H1 (cell line): ENCODE measurements around the gene COMMD1. TPM values are rescaled to one million over a fixed set of nuclear protein-coding genes. Genes with fewer than 3 reads are reported as not detected.

Experiments used
- POU5F1 ChIP-seq: IDR thresholded peaks from 2 replicates; pipeline ENCODE4 v1.6.1; 2011; ENCODE audit warnings: low read depth, mild to moderate bottlenecking, low read length, moderate library complexity
- SP4 ChIP-seq: IDR thresholded peaks from 2 replicates; pipeline ENCODE4 v1.6.1; 2012; ENCODE audit warnings: low read length, inconsistent platforms
- polyA plus RNA-seq, 7 experiments: library from polyadenylated mRNA; depleted of rRNA in 3 of 7; stranded (reverse) in 5 of 7; unstranded in 2 of 7; fragments of >200 nt in 5 of 7; fragments of 200-250 nt in 2 of 7; gene quantifications; 1 replicate in 5 of 7; 2 replicates in 1 of 7; 4 replicates in 1 of 7; pipeline versions ENCODE4 v1.2.1 to v1.2.3, GENCODE V29; 2011 to 2013; ENCODE audit warnings: missing spikeins in 2 of 7, mixed read lengths in 2 of 7
- total RNA-seq: library from RNA; stranded (reverse); fragmentation: NEBNext Ultra II Directional; extraction: Animal tissue kit (Norgen Biotek cat#: 25700); gene quantifications from 2 replicates; pipeline ENCODE4 v1.2.1, GENCODE V29; 2021
- TF ChIP-seq, protein P1 (sequence below): fragments of 300-600 bp; sonication (generic); IDR thresholded peaks from 2 replicates; pipeline ENCODE4 v1.7.1; 2012; ENCODE audit warnings: low read length, moderate library complexity, mild to moderate bottlenecking, inconsistent platforms; ENCODE audit not compliant: insufficient replicate concordance

The COMMD1 gene
- total and polyA plus RNA-seq, 2 of the 8 experiments (the other 6 are each of a cell fraction or from before 2014, with no cell fraction given), result 23.5 to 28.3 TPM

DNA sequence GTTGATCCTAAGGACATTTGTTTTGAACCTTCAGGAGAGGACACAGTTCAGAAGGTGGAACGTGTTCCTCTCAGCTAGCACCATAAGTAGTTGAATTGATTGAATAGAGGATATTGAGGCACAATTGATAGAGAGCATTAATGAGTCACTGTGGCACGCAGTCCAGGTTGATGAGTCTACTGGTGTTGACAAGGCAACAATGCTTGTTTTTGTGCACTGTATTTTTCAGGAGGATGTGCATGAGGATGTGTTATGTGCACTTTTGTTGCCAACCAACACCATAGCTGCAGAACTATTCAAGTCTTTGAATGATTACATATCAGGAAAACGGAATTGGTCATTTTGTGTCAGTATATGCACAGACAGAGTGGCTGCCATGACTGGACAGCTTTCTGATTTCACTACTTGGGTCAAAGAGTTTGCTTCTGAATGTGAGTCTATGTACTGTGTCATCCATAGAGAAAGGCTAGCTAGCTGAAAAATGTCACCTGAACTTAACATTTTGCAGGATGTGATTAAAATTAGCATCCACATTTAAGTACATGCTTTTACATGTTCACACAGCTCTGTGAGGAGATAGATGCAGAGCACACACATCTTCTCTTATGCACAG lies 150.4 kb downstream of the COMMD1 start (continued):
- TF ChIP-seq, protein P1, sequence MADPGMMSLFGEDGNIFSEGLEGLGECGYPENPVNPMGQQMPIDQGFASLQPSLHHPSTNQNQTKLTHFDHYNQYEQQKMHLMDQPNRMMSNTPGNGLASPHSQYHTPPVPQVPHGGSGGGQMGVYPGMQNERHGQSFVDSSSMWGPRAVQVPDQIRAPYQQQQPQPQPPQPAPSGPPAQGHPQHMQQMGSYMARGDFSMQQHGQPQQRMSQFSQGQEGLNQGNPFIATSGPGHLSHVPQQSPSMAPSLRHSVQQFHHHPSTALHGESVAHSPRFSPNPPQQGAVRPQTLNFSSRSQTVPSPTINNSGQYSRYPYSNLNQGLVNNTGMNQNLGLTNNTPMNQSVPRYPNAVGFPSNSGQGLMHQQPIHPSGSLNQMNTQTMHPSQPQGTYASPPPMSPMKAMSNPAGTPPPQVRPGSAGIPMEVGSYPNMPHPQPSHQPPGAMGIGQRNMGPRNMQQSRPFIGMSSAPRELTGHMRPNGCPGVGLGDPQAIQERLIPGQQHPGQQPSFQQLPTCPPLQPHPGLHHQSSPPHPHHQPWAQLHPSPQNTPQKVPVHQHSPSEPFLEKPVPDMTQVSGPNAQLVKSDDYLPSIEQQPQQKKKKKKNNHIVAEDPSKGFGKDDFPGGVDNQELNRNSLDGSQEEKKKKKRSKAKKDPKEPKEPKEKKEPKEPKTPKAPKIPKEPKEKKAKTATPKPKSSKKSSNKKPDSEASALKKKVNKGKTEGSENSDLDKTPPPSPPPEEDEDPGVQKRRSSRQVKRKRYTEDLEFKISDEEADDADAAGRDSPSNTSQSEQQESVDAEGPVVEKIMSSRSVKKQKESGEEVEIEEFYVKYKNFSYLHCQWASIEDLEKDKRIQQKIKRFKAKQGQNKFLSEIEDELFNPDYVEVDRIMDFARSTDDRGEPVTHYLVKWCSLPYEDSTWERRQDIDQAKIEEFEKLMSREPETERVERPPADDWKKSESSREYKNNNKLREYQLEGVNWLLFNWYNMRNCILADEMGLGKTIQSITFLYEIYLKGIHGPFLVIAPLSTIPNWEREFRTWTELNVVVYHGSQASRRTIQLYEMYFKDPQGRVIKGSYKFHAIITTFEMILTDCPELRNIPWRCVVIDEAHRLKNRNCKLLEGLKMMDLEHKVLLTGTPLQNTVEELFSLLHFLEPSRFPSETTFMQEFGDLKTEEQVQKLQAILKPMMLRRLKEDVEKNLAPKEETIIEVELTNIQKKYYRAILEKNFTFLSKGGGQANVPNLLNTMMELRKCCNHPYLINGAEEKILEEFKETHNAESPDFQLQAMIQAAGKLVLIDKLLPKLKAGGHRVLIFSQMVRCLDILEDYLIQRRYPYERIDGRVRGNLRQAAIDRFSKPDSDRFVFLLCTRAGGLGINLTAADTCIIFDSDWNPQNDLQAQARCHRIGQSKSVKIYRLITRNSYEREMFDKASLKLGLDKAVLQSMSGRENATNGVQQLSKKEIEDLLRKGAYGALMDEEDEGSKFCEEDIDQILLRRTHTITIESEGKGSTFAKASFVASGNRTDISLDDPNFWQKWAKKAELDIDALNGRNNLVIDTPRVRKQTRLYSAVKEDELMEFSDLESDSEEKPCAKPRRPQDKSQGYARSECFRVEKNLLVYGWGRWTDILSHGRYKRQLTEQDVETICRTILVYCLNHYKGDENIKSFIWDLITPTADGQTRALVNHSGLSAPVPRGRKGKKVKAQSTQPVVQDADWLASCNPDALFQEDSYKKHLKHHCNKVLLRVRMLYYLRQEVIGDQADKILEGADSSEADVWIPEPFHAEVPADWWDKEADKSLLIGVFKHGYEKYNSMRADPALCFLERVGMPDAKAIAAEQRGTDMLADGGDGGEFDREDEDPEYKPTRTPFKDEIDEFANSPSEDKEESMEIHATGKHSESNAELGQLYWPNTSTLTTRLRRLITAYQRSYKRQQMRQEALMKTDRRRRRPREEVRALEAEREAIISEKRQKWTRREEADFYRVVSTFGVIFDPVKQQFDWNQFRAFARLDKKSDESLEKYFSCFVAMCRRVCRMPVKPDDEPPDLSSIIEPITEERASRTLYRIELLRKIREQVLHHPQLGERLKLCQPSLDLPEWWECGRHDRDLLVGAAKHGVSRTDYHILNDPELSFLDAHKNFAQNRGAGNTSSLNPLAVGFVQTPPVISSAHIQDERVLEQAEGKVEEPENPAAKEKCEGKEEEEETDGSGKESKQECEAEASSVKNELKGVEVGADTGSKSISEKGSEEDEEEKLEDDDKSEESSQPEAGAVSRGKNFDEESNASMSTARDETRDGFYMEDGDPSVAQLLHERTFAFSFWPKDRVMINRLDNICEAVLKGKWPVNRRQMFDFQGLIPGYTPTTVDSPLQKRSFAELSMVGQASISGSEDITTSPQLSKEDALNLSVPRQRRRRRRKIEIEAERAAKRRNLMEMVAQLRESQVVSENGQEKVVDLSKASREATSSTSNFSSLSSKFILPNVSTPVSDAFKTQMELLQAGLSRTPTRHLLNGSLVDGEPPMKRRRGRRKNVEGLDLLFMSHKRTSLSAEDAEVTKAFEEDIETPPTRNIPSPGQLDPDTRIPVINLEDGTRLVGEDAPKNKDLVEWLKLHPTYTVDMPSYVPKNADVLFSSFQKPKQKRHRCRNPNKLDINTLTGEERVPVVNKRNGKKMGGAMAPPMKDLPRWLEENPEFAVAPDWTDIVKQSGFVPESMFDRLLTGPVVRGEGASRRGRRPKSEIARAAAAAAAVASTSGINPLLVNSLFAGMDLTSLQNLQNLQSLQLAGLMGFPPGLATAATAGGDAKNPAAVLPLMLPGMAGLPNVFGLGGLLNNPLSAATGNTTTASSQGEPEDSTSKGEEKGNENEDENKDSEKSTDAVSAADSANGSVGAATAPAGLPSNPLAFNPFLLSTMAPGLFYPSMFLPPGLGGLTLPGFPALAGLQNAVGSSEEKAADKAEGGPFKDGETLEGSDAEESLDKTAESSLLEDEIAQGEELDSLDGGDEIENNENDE, result no peak
- TF ChIP-seq SP4 (no peak), POU5F1 (no peak)
